ENCODE data around the gene ABHD17A.

The ABHD17A gene

GRCh38 chr19:1864480-1865171 is 20.7 kb downstream of the ABHD17A start:
- DNase-seq (ENCODE audit: low read depth) = no peak

DNA sequence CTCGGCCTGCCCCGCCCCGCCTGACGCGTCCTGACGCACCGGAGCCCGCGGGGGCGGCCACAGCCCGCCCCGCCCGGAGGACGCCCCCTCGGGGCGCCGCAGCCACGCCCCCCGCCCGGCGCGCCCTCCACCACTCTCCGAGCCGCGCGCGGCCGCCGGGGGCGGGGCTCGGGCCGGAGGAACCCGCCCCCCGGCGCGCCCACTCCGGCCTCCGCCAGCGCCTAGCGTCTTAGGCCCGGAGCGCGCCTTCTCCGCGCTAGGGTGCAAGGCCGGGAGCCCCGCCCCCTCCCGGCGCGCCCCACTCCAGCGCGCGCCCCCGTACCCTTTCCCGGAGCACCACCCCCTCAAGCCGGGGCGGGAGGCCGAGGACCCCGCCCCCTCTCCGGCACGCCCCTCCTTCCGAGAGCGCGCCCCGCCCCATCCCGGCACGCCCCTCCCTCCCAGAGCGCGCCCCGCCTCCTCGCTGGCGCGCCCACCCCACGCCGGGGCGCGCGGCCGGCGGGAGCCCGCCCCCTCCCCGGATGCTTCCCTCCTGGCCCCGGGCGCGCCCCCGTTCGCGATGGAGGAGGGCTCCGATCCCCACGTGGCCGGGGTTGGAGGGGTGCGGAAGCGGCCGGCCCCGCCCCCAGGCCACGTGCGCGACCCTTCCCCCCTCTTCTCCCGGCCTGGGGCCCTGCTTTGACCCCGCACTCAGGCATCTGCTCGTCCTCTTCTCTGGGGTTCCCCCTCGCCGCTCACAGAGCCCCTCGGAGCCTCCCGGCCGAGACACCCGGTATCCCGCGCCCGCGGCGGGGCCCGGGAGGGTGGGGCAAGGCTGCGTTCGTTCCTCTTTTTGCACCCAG is 21.4 kb downstream of the ABHD17A start:
- peak; percentile 91 for DNase-seq (ENCODE audit: low read depth)

GRCh38 chr19:1863328-1863637 is 22.0 kb downstream of the ABHD17A start, which contains the start of gene KLF16:
KLF16 (minus strand) TSS chr19:1863579; CDS start chr19:1863497, 82 bp downstream.
- no peak for DNase-seq (ENCODE audit: low read depth)

DNA sequence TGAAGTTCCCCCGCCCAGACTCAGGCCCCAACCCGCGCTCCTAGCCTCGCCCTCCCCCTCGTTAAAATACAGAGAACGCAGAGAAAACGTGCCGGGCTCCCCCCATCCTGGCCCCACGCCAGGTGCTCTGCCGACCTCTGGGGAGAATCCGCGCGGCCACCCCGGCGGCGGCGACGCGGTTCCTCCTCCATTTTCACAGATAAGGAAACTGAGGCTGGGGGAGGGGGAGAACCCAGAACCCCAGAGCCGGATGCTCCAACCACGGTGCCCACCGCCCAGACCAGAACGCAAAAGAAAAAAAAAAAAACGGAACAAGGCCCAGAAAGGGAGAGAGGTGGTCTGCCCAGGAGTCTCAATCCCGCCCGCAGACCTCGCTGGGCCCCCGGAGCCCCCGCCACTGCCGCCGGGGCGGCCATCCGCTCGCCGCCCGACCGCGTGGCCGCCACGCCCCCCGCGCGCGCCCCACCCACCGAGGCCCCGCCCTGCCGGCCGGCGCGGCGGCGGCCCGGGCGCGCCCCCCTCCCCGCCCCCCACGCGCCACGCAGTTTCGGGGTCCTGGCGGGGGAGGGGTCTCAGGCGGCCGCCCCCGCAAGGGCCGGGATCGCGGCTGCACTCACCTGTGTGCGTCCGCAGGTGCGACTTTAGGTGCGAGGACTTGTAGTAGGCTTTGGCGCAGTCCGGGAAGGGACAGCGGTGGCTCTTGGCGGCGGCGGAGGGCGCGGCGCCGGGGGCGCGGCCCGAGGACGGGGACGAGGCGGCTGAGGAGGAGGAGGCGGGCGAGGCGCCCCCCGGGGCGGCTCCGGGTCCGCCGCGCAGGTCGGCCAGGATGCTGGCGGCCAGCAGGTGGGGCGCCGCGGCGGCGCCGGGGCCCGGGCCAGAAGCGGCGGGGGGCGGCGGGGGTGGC is 22.6 kb downstream of the ABHD17A start:
- no peak for DNase-seq (ENCODE audit: low read depth)

DNA sequence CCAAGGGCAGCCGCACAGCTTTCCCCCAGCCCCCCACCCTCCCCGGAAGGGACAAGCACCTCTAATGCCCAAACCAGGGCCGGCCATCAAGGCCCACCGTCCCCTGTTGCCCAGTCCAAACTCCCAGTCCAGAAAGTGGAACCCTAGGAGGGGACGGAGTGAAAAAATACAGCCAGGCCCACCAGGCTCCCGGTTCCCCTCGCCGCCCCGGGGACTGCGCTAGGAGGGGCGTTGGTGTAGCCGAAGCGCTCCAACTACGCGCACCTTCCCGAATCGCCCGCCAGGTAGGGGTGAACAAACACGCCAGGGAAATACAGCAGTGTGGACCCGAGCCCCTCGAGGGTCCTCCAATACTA is 23.2 kb downstream of the ABHD17A start:
- no peak for DNase-seq (ENCODE audit: low read depth)

DNA sequence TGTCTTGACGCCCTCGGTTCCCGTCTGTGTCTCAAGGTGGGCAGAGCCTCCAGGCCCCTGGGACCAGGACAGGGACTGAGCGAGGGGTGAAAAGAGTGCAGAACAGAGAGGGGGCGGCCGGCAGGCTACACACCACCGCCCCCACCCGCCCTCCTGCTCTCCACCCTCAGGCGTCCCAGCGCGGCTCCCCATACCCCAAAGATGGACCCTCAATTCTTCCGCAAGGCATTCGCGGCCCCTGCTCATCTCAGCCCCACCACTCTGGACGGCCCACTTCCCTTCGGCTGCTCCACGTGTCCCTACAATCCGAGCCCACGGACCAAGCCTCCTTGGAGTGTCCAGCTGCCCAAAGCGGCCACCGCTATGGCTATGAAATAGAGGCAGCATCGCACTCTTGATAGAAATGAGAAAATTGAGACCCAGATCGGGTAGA is 23.7 kb downstream of the ABHD17A start:
- no peak for DNase-seq (ENCODE audit: low read depth)

- DNase-seq (ENCODE audit: low read depth) = no peak
Observed at GRCh38 chr19:1860821-1861598, 24.3 kb downstream of the ABHD17A start.

DNA sequence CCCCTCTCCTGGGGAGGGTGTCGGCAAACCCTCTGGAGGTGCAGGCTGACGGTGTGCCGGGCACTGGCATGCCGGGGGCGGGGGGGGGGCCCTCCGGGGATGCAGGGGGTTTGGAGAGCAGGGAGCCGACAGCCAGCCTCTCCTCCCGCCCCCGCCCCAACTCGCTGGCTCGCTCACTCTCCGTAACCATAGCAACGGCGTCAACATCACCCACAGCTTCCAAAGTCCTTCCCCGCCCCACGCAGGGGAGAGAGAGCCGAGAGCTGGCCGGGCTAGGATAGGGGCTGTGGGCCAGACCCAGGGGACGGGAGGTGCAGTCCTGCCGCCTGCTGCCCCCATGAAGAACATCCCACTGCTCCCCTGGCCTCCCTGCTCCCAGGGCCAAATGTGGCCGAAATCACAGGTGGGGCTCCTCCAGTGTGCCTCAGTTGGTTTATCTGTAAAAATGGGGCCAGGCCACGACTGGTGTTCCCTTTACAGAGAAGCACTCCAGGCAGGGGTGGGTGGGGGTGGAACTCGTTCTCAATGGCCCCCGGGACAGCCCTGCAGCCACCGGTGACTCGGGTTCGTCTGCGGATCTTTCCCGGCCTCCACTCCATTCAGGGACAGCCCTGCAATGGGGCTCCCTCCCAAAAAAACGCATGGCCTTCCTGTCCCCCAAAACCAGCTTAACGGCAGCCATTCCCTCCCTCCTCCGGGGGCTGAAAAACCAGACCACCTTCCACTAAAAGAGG is 25.1 kb downstream of the ABHD17A start:
- no peak for DNase-seq (ENCODE audit: low read depth)

DNA sequence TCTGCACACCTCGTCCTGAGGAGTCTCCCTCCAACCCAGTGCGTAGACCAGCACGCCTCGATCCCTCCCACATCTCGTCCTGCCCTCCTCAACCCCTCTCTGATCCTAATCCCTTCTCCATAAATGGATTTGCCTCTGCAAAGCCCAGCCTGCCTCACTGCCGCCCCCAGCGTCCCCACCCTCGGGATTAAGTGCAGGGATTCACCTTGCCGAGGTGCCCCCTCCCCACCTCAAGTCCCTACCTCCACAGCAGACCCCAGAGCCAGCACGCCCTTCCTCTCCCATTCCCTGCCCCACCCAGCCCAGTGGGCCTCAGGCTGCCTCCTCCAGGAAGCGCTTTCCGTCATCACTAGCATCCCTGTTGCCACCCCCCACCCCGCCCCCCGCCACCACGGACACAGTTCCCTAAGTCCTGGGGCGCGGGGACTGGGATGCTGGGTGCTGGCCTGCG is 25.9 kb downstream of the ABHD17A start:
- DNase-seq (ENCODE audit: low read depth) = no peak

GRCh38 chr19:1858412-1859081 is 26.7 kb downstream of the ABHD17A start:
- no peak for DNase-seq (ENCODE audit: low read depth)

DNA sequence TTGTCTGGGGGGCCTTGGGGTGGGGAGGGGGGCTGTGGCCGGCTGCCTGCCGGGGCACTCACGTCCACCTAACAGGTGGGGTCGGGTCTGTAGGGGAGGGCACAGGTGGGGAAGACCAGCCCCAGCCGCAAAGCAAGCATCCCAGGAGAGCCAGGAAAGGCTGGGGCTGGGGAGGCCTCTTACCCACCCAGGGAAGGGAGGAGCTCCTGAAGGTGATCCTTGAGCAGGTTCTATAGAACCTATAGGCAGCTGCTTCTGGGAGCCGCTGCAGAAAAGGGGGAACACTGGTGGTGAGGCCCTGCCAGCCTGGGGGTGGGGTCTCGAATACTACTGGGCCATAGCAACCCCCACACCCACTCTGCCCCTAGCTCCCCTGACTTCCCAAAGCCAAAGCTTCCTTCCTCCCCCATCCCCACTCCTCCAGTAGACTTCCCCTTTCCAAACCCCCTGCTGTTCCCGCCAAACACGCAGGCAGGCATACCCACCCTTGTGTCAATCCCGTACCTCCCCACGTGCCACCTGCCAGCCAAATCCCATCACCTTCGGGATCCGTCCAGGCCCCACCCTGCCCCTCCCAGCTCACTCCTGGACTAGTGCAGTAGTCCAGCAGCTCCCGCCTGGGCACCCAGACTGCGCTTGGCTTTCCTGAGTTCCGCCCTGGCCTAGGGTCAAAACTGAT is 27.5 kb downstream of the ABHD17A start:
- DNase-seq (ENCODE audit: low read depth) = no peak

- no peak for DNase-seq (ENCODE audit: low read depth)
Observed at GRCh38 chr19:1856698-1857603, 28.3 kb downstream of the ABHD17A start.

DNA sequence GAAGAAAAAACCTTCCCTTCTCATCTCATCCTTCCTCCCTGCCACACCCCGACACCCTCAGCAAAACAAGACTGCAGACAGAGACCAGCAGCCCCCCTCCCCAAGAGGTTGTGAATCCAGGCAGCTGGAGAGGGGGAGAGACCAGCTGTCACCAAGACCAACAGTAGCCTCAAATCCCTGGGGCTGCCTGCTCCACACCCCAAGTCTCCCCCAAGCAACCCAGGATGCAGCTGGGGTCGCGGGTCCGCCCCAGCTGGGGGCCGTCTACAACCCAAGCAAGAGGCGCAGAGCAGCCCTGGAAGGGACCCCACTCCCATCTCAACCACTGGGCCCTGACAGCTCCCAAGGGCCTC is 29.0 kb downstream of the ABHD17A start:
- DNase-seq (ENCODE audit: low read depth) = no peak

DNA sequence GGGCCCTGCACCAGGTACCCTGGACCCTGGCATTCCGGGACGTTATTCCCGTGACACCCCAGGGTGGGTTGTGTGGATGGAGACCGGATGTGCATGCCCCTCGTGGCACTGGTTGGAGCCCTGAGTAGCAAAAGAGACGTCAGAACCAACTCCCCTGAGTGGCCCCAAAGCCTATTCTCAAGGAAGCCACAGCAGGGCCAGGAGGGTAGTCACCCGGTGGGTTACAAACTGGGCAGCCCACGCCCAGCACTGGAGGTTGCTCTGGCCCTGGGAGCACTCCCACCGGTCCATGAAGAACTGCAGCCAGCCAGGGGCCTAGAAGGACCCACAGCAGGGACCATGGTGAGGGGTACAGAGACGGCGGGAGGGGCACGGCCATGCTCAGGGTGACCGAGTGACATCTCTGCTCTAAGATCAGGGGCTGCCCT is 29.5 kb downstream of the ABHD17A start:
- no peak for DNase-seq (ENCODE audit: low read depth)

- DNase-seq (ENCODE audit: low read depth) = peak; percentile 81
Observed at GRCh38 chr19:1855040-1855827, 30.1 kb downstream of the ABHD17A start.

- no peak for DNase-seq (ENCODE audit: low read depth)
Observed at GRCh38 chr19:1854542-1855039, 30.7 kb downstream of the ABHD17A start.

DNA sequence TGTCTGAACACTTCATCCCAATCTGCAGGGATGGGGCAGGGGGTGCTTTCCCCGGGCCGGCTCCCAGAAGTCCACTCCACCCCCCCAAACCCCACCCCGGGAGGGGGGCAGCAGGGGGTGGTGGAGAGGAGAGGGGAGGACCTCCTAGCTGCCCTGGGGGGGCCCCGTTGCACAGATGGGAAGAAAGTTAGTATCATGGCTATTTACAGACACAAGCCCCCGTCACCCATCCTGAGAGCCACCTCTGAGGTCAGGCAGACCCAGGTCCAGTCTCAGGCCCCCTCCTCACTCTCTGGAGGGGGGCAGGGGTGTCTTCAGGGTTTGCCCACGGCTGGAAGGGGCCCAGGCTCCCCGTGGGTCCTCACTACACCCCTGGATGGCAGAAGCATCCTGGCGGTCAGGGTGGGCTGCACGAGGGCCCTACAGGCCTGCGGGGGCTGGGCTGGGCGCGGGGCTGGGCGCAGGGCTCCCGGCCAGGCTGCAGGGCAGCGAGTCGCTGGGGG is 31.2 kb downstream of the ABHD17A start:
- no peak for DNase-seq (ENCODE audit: low read depth)
